KOPT-K1 (cell line): ENCODE results near the gene RETREG1.
"Not testable (repeated sequence)": the region's sequence is repeated elsewhere in the genome, so short reads cannot be mapped to it uniquely, and the experiment has no call there.

Source experiments
- H3K27ac ChIP-seq: fragments of 200-600 bp; sonication (generic); 2 replicates; pipeline ENCODE4 v1.5.1; 2016; ENCODE audit warnings: antibody characterized with exemption, mild to moderate bottlenecking, low read depth, low read length; ENCODE audit not compliant: poor library complexity, severe bottlenecking
- H3K36me3 ChIP-seq: fragments of 200-600 bp; sonication (generic); 2 replicates; pipeline ENCODE4 v1.5.1; 2017; ENCODE audit warnings: antibody characterized with exemption, mild to moderate bottlenecking, low read length, moderate library complexity; ENCODE audit not compliant: insufficient read depth
- H3K9me3 ChIP-seq: fragments of 200-600 bp; sonication (generic); 2 replicates; pipeline ENCODE4 v1.5.1; 2017; ENCODE audit warnings: antibody characterized with exemption, low read length, mild to moderate bottlenecking; ENCODE audit not compliant: insufficient read depth, poor library complexity, severe bottlenecking

Gene RETREG1

GRCh38 chr5:16542236-16542635 is 74.6 kb downstream of the RETREG1 start:
- no peaks in the 10 kb centered on the region for H3K9me3 ChIP-seq
- no peak overlapping the region for H3K27ac ChIP-seq
- no peaks in the 10 kb centered on the region for H3K36me3 ChIP-seq

DNA sequence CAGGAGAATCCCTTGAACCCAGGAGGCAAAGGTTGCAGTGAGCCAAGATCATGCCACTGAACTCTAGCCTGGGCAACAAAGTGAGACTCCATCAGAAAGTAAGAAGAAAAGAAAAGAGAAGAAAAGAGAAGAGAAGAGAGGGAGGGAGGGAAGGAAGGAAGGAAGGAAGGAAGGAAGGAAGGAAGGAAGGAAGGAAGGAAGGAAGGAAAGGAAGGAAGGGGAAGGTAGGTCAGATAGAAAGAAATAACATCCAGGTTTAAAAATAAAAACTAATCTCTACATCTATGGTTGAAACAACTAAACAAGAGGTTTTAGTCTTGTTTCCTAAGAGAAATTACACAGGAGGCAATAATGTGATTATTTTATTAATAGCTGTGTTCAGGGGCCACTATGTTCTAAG is 75.2 kb downstream of the RETREG1 start:
- H3K27ac ChIP-seq, H3K9me3 ChIP-seq, H3K36me3 ChIP-seq: not testable (repeated sequence)

- Histone ChIP-seq H3K36me3 (0 out of 2 replicates have a peak, but pooled peaks cover 4% of the 10 kb centered on the region), H3K27ac (no peak overlapping the region), H3K9me3 (no peaks in the 10 kb centered on the region)
These were observed 76.4 kb downstream of the RETREG1 start for GRCh38 chr5:16540421-16540820.

DNA sequence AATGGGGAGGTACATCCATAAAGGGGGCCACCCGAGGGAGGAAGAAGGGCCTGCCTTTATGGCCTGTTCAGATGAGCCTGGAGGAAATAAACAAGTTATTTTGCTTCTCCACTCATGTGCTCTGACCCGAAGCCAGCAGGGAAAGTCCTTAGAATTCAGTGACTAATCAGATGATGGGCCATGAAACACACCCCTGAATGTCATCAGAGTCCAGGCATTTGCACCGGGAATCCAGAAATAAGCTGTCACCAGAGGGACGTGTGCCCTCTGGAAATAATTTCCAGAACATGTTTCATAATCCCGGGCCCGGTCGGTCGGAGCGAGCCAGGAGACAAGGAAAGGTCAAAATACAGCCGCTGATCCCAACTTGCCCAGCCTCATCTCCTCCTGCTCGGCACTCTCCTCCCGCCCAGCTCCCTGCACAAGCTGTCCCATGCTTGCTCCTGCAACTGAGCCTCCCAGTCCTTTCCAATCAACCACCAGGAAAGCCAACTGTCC is 77.6 kb downstream of the RETREG1 start:
- Histone ChIP-seq H3K9me3 (no peaks in the 10 kb centered on the region), H3K27ac (no peak overlapping the region)

GRCh38 chr5:16538006-16538405 is 78.8 kb downstream of the RETREG1 start:
- Histone ChIP-seq H3K27ac (no peak overlapping the region), H3K9me3 (no peaks in the 10 kb centered on the region), H3K36me3 (peaks cover 14% of the 10 kb centered on the region; the same call in 1 of the 2 replicates)

More for the DNA sequence above, 77.6 kb downstream of the RETREG1 start:
- peaks cover 11% of the 10 kb centered on the region; the same call in 1 of the 2 replicates for H3K36me3 ChIP-seq

DNA sequence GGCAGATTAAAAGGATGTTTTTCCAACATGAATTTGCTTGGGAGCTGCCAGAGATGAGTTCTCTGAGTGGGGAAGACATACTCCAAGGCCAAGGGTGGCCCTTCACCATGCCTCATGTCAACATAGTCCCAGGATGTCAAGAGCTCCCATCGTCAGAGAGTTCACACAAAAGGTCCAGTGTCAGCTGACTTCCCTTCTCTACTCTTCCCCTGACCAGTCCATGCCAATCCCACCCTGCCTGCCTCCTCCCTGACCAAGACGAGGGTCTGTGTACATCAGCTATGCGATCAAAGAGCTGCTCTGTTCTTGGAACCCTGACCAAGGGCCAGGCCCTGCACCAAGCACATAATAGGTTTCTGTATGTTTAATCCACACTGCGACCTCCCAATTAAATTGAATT is 80.0 kb downstream of the RETREG1 start:
- H3K27ac ChIP-seq, result no peak overlapping the region
- peaks cover 14% of the 10 kb centered on the region; the same call in 1 of the 2 replicates for H3K36me3 ChIP-seq
- H3K9me3 ChIP-seq, result no peaks in the 10 kb centered on the region

DNA sequence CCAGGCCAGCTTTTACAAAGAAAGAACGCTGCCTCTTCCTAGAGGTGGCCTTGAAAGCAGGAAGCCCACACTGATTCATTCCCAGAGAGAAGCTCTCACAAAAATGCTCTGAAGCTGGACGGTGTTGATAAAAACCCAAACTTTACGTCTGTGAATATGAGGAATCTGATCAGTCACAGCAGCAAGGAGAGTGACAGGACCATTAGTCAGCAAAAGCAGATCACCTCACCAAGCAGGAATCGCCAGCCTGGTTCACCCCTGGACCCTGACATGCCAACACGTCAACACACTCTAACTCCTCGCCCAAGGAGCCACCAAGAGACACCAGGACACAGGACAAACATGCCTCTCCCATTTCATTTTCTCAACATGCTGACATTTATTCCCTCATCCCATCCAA is 80.6 kb downstream of the RETREG1 start:
- no peak overlapping the region for H3K27ac ChIP-seq
- no peaks in the 10 kb centered on the region for H3K9me3 ChIP-seq
- peaks cover 14% of the 10 kb centered on the region; the same call in 1 of the 2 replicates for H3K36me3 ChIP-seq

DNA sequence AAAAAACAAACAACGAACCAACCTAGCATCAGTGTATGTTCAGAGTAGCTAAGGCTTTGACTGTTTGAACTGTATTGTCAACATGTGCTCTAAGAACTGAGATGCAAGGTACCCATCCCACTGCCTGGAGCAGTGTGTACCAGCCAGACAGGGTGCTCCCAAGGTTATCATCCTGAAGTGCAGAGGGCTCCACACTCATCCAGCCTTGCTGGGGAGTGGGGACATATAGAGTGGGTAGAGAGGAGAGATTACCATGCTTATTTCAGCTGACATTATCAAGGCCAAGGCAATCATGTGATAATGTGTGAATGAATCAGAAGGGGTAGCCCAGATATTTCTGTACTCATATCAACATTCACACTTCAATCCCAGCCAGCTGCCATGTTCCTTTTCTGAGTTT is 82.5 kb downstream of the RETREG1 start:
- no peak overlapping the region for H3K27ac ChIP-seq
- H3K36me3 ChIP-seq, result peaks cover 14% of the 10 kb centered on the region; the same call in 1 of the 2 replicates
- H3K9me3 ChIP-seq, result no peaks in the 10 kb centered on the region

GRCh38 chr5:16531063-16531648 is 85.6 kb downstream of the RETREG1 start:
- peaks cover 13% of the 10 kb centered on the region; the same call in 1 of the 2 replicates for H3K36me3 ChIP-seq
- H3K9me3 ChIP-seq, result no peaks in the 10 kb centered on the region
- H3K27ac ChIP-seq, result no peak overlapping the region

- no peaks in the 10 kb centered on the region for H3K9me3 ChIP-seq
- H3K36me3 ChIP-seq, result peaks cover 9% of the 10 kb centered on the region; the same call in 1 of the 2 replicates
- H3K27ac ChIP-seq, result no peak overlapping the region
These were observed 87.5 kb downstream of the RETREG1 start for GRCh38 chr5:16529306-16529705.

GRCh38 chr5:16528382-16529110 is 88.3 kb downstream of the RETREG1 start:
- Histone ChIP-seq H3K36me3 (peaks cover 5% of the 10 kb centered on the region; the same call in 1 of the 2 replicates), H3K27ac (no peak overlapping the region), H3K9me3 (no peaks in the 10 kb centered on the region)

- Histone ChIP-seq H3K36me3 (peaks cover 5% of the 10 kb centered on the region; the same call in 1 of the 2 replicates), H3K27ac (no peak overlapping the region), H3K9me3 (no peaks in the 10 kb centered on the region)
These were observed 91.1 kb downstream of the RETREG1 start for GRCh38 chr5:16525651-16526050.

DNA sequence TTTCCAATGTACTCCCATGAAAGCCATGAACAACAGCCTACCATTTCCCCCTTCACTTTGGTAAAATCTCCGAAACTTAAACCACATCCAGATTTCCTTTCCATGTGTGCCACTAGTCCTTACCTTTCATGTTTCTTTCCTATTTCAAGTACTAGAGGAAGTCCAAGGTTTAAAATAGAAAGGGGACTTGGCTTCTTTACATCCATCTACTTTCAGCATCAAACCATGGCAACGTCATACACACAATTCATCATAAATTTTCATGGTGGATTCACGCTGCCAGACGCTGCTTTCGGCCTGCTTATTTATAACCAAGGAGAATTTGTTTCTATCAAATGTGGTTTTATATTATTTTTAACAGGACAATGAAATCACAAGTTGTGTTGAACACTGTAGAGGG is 92.5 kb downstream of the RETREG1 start:
- Histone ChIP-seq H3K27ac (no peak overlapping the region), H3K36me3 (peaks cover 5% of the 10 kb centered on the region; the same call in 1 of the 2 replicates), H3K9me3 (no peaks in the 10 kb centered on the region)

DNA sequence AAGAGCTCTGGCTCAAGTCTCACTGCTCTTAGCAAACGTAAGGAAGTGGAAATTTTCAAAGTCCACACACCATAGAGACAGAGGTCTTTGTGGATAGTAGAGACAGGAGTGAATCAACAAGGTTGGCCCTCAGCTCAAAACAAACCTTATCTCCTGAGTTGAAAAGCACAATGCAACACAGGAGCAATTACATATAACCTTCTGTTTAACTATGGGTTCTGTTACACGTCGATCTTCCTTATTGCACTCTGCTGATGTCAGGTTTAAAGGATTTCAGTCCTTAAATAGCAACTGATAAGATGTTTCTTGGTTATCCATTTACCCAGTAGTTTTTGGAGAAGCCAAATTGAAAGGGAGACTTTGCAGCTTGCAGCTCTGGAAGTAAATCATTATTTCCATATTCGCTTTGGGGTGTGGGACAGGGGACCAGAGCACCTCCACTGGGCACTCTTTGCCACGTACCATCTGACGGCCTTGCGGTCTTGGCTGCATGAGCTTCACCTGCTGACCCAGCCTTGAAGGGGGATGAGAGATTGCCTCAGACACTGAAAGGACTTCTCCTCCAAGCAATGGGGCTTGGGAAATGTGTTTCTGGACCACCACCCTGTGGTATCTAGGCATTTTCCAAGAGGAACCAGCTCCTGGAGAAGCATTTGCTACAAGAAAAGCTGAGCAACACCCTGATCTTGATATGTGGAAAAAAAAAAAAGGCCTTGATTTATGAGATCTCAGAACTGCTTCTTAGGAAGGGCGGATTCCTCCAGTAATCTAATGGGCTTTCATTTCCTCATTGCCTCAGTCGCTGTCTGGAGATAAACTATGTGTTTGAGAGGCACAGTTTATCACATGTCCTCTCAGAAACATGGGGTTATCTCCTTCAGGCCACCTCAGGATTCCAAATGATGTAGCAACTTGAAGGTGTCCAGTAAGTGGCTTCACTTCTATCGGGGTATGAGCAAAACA is 95.0 kb downstream of the RETREG1 start:
- Histone ChIP-seq H3K9me3 (no peaks in the 10 kb centered on the region), H3K27ac (no peak overlapping the region), H3K36me3 (peaks cover 5% of the 10 kb centered on the region; the same call in 1 of the 2 replicates)

- H3K9me3 ChIP-seq, result no peaks in the 10 kb centered on the region
- H3K27ac ChIP-seq, result no peak overlapping the region
- H3K36me3 ChIP-seq, result peaks cover 5% of the 10 kb centered on the region; the same call in 1 of the 2 replicates
These were observed 96.0 kb downstream of the RETREG1 start for GRCh38 chr5:16520841-16521240.
